ENCODE measurements around the gene ALOX5AP.
"Not testable (repeated sequence)": the region's sequence is repeated elsewhere in the genome, so short reads cannot be mapped to it uniquely, and the experiment has no call there.

ALOX5AP gene

DNA sequence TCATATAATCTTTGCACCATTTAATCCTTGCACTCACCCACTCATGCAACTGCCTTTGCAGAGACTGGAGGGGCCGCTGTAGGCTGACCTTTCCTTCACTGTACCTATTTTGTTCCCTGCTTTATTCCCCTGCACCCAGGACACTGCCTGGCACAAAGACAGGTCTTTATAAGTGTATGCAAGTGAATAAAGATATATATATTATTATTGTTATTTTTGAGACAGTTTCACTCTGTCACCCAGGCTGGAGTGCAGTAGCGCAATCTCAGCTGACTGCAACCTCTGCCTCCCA lies 3.8 kb downstream of the ALOX5AP start:
- DNase-seq = no peak

DNA sequence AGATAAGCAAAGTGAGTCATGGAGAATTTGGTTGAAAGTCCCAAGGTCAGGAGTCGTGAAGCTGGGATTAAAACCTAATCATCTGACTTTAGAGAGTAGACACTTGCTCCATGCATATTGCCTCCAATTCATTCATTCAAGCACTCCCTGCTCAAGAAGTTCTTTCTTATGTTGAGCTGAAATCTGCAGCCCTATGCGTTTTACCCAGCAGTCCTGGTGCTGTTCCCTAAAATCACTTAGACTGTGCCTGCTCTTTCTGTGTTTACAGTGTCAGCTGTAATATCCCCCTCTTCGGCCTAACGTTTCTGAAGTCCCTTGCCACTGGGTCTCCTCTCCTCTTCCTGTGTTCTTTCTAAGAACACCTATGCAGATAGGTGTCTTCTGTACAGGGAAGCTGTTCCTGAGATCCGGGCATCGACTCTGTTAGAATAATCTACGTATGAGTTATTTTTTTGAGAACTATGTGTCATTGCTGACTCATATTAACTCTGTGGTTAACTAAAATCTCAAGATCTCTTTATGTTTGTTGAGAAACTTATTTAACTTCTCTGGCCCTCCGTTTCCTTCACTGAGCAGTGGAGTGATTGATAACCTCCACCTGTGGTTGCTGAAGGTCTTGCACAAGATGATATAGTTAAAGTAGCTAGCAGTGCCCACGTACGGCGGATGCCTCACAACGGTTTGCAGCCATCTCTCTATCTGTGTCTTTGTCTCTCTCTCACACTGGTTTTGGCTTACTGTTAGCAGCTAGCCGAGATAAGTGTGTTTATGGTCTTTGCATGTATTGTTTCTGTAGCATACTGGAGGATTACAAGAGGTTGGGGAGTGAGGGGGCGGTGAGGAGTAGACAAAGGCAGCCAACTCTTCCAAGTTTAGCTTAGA lies 4.7 kb downstream of the ALOX5AP start:
- no peak for DNase-seq

- no peak for DNase-seq
Observed at GRCh38 chr13:30742901-30743300, 7.6 kb downstream of the ALOX5AP start.

GRCh38 chr13:30743319-30744055 lies 8.1 kb downstream of the ALOX5AP start:
- DNase-seq = no peak

GRCh38 chr13:30744056-30744680 lies 8.8 kb downstream of the ALOX5AP start:
- DNase-seq = no peak

DNA sequence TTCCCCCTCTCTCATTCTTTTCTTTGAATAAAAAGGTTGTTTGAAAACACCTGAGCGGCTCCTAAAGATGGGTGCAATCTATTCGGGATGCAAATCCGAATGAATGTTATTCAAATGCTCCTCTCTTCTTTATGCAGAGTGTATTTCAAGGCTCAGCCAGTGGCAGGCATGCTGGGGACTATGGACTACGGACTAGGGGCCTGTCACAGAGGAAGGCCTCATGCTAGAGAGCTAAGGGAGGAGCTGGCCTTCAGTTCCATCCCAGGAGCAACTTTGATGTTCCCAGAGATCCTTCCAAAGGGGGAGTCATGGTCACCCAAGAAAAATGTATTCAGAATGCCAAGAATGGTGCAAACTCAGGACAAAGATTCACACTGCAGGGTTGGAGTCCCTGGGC lies 9.3 kb downstream of the ALOX5AP start:
- no peak for DNase-seq

GRCh38 chr13:30745906-30746686 lies 10.8 kb downstream of the ALOX5AP start:
- DNase-seq = no peak

DNA sequence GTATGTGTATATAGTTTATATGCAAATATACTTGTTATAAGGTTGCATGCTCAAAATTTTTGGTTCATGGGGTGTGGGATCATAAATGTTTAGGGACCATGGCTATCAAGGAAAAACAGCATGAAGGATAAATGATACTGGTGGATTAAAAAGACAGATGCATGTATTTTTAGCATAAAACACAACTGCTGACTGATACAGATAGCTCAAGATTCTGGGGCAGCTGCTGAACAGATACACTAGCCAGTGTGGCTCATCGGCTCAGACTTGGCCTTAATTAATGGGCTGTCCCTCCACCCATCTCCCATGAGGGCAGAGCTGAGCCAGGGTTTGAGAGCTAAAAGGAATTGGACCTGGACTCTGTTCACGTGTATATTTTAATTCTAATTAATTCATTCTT lies 11.4 kb downstream of the ALOX5AP start:
- DNase-seq = peak; percentile 79

GRCh38 chr13:30747845-30748244 lies 12.5 kb downstream of the ALOX5AP start:
- not testable (repeated sequence) for DNase-seq

- DNase-seq = peak; percentile 34
Observed at GRCh38 chr13:30748717-30749116, 13.4 kb downstream of the ALOX5AP start.

- DNase-seq = peak; percentile 70
Observed at GRCh38 chr13:30750036-30750435, 14.7 kb downstream of the ALOX5AP start.

GRCh38 chr13:30751183-30751933 lies 16.0 kb downstream of the ALOX5AP start:
- DNase-seq = peak; percentile 75

- peak; percentile 91 for DNase-seq
Observed at GRCh38 chr13:30752201-30752797, 17.0 kb downstream of the ALOX5AP start.

GRCh38 chr13:30753030-30753616 lies 17.8 kb downstream of the ALOX5AP start:
- peak; percentile 45 for DNase-seq

- peak; percentile 57 for DNase-seq
Observed at GRCh38 chr13:30755678-30756077, 20.3 kb downstream of the ALOX5AP start.

GRCh38 chr13:30757026-30757742 lies 21.8 kb downstream of the ALOX5AP start:
- DNase-seq = no peak

DNA sequence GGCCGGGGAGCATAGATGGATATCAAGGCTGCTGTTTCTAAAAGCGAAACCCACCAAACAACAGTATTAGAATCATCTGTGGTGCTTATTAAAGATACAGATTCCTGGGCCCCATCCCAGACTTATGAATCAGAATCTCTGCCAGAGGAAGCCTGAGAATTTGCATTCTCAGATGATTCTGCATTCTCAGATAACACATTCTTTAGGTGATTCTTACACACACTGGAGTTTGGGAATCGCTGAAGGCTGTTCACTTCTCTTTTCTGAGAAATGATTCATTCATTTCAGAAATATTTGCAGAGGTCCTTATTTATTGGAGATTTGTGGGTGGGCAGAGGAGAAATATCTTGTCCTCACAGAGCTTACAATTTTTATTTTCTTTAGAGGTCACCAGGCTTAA lies 24.4 kb downstream of the ALOX5AP start:
- no peak for DNase-seq

- no peak for DNase-seq
Observed at GRCh38 chr13:30762643-30763042, 27.3 kb downstream of the ALOX5AP start.

DNA sequence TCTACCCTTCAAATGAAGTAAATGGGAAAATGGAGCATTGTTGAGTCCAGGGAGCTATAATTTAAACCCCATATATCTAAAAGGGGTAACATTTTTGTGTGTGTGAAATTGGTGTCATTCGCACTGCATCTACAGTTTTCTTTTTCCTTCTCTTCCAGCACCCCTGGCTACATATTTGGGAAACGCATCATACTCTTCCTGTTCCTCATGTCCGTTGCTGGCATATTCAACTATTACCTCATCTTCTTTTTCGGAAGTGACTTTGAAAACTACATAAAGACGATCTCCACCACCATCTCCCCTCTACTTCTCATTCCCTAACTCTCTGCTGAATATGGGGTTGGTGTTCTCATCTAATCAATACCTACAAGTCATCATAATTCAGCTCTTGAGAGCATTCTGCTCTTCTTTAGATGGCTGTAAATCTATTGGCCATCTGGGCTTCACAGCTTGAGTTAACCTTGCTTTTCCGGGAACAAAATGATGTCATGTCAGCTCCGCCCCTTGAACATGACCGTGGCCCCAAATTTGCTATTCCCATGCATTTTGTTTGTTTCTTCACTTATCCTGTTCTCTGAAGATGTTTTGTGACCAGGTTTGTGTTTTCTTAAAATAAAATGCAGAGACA lies 28.6 kb downstream of the ALOX5AP start:
- no peak for DNase-seq

GRCh38 chr13:30766231-30766630 lies 30.9 kb downstream of the ALOX5AP start:
- DNase-seq = no peak
